Myocyte (in vitro differentiated cells): ENCODE results near the gene ETFA. TPM values are rescaled to one million over a fixed set of nuclear protein-coding genes. Genes with fewer than 3 reads are reported as not detected.

Experiments
- DNase-seq: peaks from one replicate; pipeline ENCODE4 v3.0.0-alpha.2; 2012; ENCODE audit warnings: low read depth
- total RNA-seq: library from RNA; depleted of rRNA; stranded (reverse); fragments of >200 nt; gene quantifications from 2 replicates; pipeline ENCODE4 v1.2.3, GENCODE V29; 2014

ETFA gene
- total RNA-seq, 1 donor from 2014 or later = 144 TPM

DNA sequence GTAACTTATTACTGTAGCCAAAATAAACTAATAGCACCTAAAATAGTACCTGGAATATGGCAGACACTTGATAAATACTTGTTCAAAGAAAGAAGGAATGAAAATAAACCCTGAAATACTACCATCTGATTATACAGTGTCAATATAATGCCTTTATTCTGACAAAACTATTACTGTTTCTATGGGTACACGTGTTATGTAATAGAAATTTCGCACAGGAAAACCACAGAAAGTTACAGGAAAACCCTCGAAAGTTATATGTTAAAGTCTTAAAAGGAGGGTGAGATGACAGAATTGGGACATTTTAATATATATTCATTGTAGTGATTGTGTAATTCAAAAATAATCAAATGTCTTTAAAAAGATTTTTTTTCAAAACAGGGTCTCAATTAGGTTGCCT, 28.8 kb downstream of the ETFA start:
- DNase-seq = no peak

GRCh38 chr15:76278651-76279050, 32.6 kb downstream of the ETFA start:
- no peak for DNase-seq

GRCh38 chr15:76274821-76275220, 36.4 kb downstream of the ETFA start:
- DNase-seq = no peak

- DNase-seq = peak; percentile 2
Observed at GRCh38 chr15:76274226-76274625, 37.0 kb downstream of the ETFA start.

- no peak for DNase-seq
Observed at GRCh38 chr15:76270876-76271275, 40.4 kb downstream of the ETFA start.

- DNase-seq = no peak
Observed at GRCh38 chr15:76267077-76267476, 44.2 kb downstream of the ETFA start.

GRCh38 chr15:76265769-76266168, 45.5 kb downstream of the ETFA start:
- DNase-seq = peak; percentile 8

GRCh38 chr15:76260246-76260938, 50.9 kb downstream of the ETFA start:
- no peak for DNase-seq

- DNase-seq = no peak
Observed at GRCh38 chr15:76259392-76259791, 51.9 kb downstream of the ETFA start.

DNA sequence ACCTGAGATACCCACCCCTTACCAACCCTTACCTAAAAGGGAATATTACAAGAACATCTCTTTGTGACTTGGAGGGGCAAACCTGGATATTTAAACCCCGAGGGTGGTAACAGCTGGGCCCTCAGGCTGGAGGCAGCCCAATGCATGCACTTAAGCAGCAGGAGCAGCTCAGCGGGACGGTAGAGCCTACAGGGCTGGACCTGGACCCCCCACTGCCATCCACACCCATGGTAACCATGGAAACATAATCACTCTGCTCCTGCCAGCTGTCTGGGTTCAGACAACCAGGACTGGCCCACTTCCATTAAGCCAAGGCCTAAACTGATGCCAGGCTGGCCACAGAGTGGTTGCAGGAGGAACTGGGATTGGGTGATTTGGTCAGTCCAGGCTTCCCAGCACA, 52.8 kb downstream of the ETFA start:
- peak; percentile 41 for DNase-seq

DNA sequence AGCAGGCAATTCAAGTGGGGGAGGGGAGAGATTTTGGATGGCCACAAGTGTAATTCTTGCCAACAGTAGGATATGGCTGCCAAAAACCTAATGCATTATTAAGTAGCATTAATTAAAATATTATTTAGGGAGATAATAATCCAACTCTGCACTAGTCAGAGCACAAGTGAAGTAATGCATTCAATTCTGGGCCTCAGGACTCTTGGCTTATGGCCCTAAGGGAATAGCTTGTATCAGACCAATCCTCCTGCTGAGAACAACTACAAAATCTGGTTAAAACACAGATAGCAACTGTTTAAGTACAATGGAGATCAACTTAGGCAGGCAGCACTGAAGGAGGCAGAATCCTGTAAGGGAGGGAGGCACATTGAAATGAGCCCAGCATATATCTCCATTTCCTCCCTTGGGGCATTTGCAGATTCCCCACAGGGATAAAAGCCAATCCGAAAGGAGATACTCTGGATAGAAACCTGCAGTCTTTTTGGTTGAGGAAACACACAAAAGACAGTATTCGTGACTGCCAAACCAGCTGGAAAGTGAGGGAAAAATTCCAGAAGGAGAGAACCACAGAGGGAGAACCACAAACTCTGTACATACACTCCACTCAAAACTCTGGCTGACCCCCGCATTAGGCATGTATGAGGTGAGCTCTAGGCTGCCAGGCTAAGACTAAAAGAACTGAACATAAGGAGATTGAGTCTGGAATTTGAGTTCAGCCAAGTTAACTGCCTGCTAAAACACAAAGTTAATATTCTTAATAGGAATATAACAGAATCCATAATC, 57.4 kb downstream of the ETFA start:
- no peak for DNase-seq

- DNase-seq = no peak
Observed at GRCh38 chr15:76252249-76252648, 59.0 kb downstream of the ETFA start.

- DNase-seq = no peak
Observed at GRCh38 chr15:76251717-76252116, 59.6 kb downstream of the ETFA start.

DNA sequence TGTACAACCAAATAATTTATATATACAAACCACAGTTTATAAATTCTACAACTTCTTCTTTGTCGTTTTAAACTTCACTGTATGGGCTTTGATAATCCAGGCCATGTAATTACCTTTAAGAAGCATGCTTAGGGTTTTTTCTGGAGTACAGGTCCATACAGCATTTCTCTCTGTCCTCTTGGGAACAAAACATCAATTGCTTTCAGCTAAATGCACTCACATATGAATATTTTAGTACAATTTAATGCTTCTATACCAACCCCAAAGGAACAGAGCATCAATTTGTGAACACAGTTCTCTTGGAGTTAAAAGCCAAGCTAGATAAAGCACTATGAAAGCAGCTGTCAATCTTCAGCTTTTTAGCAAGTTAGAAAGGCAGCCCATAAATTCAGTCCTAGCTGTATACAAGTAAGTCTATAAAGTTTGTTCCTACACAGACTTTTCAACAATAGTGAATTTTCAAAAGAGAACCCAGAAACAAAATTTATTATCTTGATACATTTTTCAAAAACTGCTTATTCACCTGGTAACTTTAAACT, 66.1 kb downstream of the ETFA start:
- DNase-seq = no peak

GRCh38 chr15:76239786-76240185, 71.5 kb downstream of the ETFA start:
- DNase-seq = peak; percentile 35

DNA sequence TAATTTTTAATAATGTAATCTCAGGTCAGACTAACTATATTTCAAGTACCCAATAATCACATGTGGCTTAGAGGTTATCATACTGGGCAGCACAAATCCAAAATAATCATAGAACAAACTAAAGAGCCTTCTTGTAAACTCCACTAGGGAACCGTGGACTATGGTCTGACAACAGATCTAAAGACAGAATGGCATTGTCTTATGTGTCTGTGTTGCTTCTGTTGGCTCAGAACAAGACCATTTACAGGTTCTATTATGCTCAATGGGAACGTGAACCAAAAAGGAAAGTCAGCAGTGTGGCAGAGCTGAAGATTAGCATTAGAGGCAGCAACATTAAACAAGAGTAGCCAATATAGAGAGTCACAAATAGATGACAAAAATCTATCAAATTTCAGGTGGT, 74.9 kb downstream of the ETFA start:
- DNase-seq = no peak

DNA sequence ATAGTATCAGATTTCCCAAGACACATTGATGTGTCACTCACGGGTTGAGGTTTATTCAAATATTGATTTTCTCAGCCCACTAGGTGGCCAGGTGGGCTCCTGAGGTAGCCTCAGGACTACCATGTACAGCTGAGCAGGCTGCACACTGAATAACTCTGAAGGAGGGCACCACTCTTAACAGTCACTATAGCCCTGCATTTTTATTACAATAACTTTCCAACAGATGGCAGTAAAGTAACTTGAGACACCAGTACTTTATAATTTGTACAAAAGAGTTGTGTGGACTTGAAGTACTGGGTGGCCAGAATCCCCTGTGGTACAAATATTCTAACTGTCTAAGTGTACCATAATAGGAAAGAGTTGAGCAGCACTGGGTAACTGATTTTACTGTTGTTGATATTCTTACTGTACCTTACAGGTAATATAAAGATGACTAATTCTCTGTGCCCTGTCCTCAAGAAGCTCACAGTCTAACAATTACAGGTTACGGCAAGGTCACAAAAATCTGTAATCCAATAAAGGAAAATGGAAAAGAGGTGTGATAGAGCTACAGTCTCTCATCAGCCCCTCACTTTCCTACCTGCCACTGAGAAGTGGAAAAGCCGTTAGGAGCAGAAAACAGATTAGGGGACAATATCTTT, 76.0 kb downstream of the ETFA start:
- peak; percentile 54 for DNase-seq

- no peak for DNase-seq
Observed at GRCh38 chr15:76234337-76234889, 76.9 kb downstream of the ETFA start.

DNA sequence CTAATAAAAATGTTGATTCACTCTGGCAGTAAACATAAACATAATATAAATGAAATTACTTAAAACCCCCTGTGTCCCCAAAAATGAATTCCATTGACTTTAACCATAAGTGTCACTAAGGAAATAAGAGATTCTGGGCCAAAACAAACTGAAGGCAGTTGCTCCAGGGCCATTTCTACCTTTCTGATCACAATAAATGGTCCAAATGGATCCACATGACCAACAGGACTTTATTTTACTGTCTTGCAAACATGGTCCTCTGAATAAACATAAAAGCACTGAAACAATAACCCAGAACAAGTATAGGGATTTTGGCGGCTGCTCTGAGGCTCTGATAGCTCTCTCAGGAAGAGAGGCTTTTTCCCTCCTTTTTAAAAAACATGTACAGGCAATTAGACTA, 77.3 kb downstream of the ETFA start:
- DNase-seq = no peak

GRCh38 chr15:76229266-76229665, 82.0 kb downstream of the ETFA start:
- DNase-seq = peak; percentile 37

DNA sequence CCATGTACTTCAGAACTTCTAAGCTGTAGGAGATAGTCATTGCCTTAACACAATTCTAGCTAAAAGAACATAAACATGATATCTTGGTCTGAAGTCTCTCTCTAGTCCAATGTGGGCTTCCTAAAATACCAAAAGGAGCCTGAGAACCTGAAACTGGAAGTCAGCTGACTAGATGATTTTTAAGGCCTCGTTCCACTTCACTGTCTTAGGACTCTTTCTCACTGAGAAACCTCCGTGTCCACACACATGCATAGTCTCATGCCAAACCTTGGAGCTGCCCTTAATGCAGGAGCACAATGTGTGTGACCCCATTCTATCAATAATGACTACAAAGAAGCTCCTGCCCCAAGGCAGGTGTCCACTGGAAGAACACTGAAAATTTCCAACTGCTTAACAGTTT, 87.7 kb downstream of the ETFA start:
- no peak for DNase-seq

GRCh38 chr15:76222159-76222558, 89.1 kb downstream of the ETFA start:
- no peak for DNase-seq
